Suprapubic skin (tissue), 3 donors: ENCODE data around the gene CPN2.

Experiments
- CTCF ChIP-seq, 2 donors: fragments of 200-600 bp in 1 of 2; fragments of 450-650 bp in 1 of 2; sonication (generic) in 1 of 2; IDR thresholded peaks; one replicate each; pipeline ENCODE4 v1.5.1; 2016 to 2019; ENCODE audit warnings: antibody characterized with exemption in 2 of 2, mild to moderate bottlenecking in 1 of 2, moderate library complexity in 1 of 2
- POLR2AphosphoS5 ChIP-seq, 3 donors: sonication (generic); formaldehyde crosslinking; IDR thresholded peaks; one replicate each; pipeline ENCODE4 v1.6.1; 2017; ENCODE audit warnings: antibody characterized with exemption in 3 of 3

- no peak for TF ChIP-seq CTCF (IDR thresholded peaks at IDR 0.05)
- TF ChIP-seq POLR2AphosphoS5 (IDR thresholded peaks at IDR 0.05): no peak
These were observed 43.3 kb downstream of the CPN2 start for GRCh38 chr3:194307849-194308248.
